Measurements from ENCODE around the gene ETDB. TPM values are rescaled to one million over a fixed set of nuclear protein-coding genes. Genes with fewer than 3 reads are reported as not detected.

Gene ETDB
- polyA plus RNA-seq, 6 donors from 2014 or later = not detected

- Mint-ChIP-seq H3K36me3 (no peaks in the 10 kb centered on the region), H3K4me1 (peaks cover 0 to 7% (median 5%) of the 10 kb centered on the region in 3 donors), H3K4me3 (no peak overlapping the region), H3K27ac (no peak overlapping the region), H3K27me3 (peaks cover 0 to under 1% (median 0%) of the 10 kb centered on the region in 3 donors), H3K9me3 (no peaks in the 10 kb centered on the region)
- no peak for ATAC-seq (ENCODE audit: low read depth in 2 of 2)
- DNase-seq = no peak
These were observed 31.2 kb downstream of the ETDB start for GRCh38 chrX:135089126-135089525.

- no peaks in the 10 kb centered on the region for H3K36me3 Mint-ChIP-seq
- no peak for DNase-seq
- peaks cover 0 to 7% (median 5%) of the 10 kb centered on the region in 3 donors for H3K4me1 Mint-ChIP-seq
- no peaks in the 10 kb centered on the region for H3K9me3 Mint-ChIP-seq
- no peak overlapping the region for H3K4me3 Mint-ChIP-seq
- H3K27ac Mint-ChIP-seq = no peak overlapping the region
- no peak for ATAC-seq (ENCODE audit: low read depth in 2 of 2)
- H3K27me3 Mint-ChIP-seq = no peaks in the 10 kb centered on the region
These were observed 32.5 kb downstream of the ETDB start for GRCh38 chrX:135087867-135088266.

DNA sequence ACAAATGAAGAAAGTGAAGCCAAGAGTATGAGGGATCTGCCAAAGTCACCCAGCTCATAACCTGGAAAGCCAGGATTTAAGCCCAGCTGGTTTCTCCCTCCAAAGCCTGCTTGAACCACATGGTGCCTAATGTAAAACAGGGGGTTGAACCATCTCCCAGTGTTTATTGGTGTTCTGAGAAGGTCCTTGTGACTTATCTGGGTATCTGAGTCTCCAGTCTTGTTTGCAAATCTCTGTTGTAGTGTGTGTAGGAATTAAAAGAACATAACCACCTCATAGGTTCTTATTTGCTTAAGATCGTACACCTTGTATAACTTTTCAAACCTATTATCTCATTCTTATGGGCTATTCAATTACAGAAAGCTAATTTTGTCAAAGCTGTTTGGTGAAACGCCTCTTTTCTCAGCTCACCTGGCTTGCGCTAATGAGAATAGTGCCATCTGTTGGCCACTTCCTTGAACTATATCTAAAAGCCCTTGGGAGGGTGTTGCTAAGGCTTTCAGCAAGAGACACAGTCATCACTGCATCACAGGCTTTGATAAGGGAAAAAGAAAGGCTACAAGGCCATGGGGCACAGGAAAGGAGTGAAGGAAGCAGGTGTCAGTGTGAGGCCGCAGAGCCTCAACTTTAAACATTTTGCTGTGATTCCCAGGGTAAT is 34.0 kb downstream of the ETDB start:
- ATAC-seq (ENCODE audit: low read depth in 2 of 2) (peak; percentile 93), DNase-seq (peak; percentile 49)
- H3K36me3 Mint-ChIP-seq = no peaks in the 10 kb centered on the region
- no peak overlapping the region for H3K27ac Mint-ChIP-seq
- H3K4me1 Mint-ChIP-seq = peaks cover 0 to 7% (median 5%) of the 10 kb centered on the region in 3 donors
- H3K27me3 Mint-ChIP-seq = no peaks in the 10 kb centered on the region
- H3K9me3 Mint-ChIP-seq = no peaks in the 10 kb centered on the region
- H3K4me3 Mint-ChIP-seq = no peak overlapping the region

DNA sequence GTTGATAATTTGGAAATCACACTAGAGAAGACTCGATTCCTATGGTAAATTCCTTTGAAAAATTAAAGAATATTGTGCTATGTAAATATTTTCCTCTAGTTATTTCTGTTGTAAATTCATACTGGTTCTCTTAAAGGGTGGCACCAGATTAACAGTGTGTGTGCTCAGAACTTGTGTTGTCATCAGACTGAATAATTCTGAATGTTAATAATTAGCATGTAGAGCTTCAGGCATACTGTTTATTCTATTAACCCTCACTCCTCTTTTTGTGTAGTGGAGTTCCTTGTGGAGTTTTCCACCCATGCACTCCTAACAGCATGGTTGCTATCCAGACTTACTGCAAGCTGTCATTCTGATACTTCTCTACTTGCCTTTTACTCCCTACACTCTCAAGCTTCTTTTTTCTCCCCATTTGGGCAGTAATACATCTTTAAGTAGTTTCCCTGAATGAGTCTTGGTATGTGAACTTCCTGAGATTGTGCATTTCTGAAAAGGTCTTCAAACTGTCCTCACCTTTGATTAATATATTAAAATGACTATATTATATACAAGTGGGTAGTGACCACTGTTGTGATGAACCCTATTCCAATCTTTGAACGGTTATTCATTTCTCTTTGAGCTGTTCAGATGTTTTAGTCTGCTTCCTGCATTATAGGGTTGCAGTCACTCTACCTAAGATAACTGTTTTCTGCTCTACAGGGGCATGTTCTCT is 38.5 kb downstream of the ETDB start:
- no peak overlapping the region for H3K4me3 Mint-ChIP-seq
- no peaks in the 10 kb centered on the region for H3K36me3 Mint-ChIP-seq
- no peak for ATAC-seq (ENCODE audit: low read depth in 2 of 2)
- peaks cover 0 to 7% (median 5%) of the 10 kb centered on the region in 3 donors for H3K4me1 Mint-ChIP-seq
- peaks cover 0 to under 1% (median 0%) of the 10 kb centered on the region in 3 donors for H3K27me3 Mint-ChIP-seq
- DNase-seq = no peak
- H3K27ac Mint-ChIP-seq = no peak overlapping the region
- no peaks in the 10 kb centered on the region for H3K9me3 Mint-ChIP-seq

Other genes with a start within 250 kb of the ETDB start
- gene MOSPD1, start 205.3 kb downstream of the ETDB start, polyA plus RNA-seq (ENCODE audit: low read depth in 6 of 6) = 10 to 100 TPM; 10.6 to 20.7 (median 16.1) TPM
- 1 to 10 TPM in 2 of 6 donors, under 1 TPM in 1, not detected in 3; 0.54 to 1.5 (median 1.0) TPM for gene SMIM10, start 129.5 kb downstream of the ETDB start, polyA plus RNA-seq (ENCODE audit: low read depth in 6 of 6)
- gene RTL8B, start 98.0 kb downstream of the ETDB start, polyA plus RNA-seq (ENCODE audit: low read depth in 6 of 6) = not detected
- 10 to 100 TPM; 14.9 to 23.3 (median 17.8) TPM for gene RTL8C, start 88.2 kb downstream of the ETDB start, polyA plus RNA-seq (ENCODE audit: low read depth in 6 of 6)
- gene RTL8A, start 68.4 kb downstream of the ETDB start, polyA plus RNA-seq (ENCODE audit: low read depth in 6 of 6) = 10 to 100 TPM in 5 of 6 donors, 1 to 10 TPM in 1; 5.5 to 24.6 (median 20.5) TPM
- gene SMIM10L2B, start 21.8 kb downstream of the ETDB start, polyA plus RNA-seq (ENCODE audit: low read depth in 6 of 6) = under 1 TPM in 5 of 6 donors, not detected in 1; 0.09 to 0.39 (median 0.14) TPM
- gene CT55, start 50.9 kb upstream of the ETDB start, polyA plus RNA-seq (ENCODE audit: low read depth in 6 of 6) = not detected
- not detected for gene ETDA, start 131.5 kb upstream of the ETDB start, polyA plus RNA-seq (ENCODE audit: low read depth in 6 of 6)
- not detected for gene ETDC, start 189.0 kb upstream of the ETDB start, polyA plus RNA-seq (ENCODE audit: low read depth in 6 of 6)
- 10 to 100 TPM in 1 of 6 donors, 1 to 10 TPM in 5; 2.2 to 11.7 (median 6.8) TPM for gene ZNF75D, start 223.6 kb upstream of the ETDB start, polyA plus RNA-seq (ENCODE audit: low read depth in 6 of 6)
- gene ZNF449, start 224.3 kb upstream of the ETDB start, polyA plus RNA-seq (ENCODE audit: low read depth in 6 of 6) = 1 to 10 TPM in 5 of 6 donors, under 1 TPM in 1; 0.82 to 4.1 (median 1.7) TPM

All from naive B cell (primary cell).